HG02884 (cell line): ENCODE measurements around the gene CCDC7.
"Not testable (repeated sequence)": the region's sequence is repeated elsewhere in the genome, so short reads cannot be mapped to it uniquely, and the experiment has no call there.

Source experiments
- ATAC-seq: cut with Tn5 transposase; IDR thresholded peaks from one replicate; pipeline ENCODE4 v1.9.1; 2021; ENCODE audit warnings: mild to moderate bottlenecking, moderate library complexity; ENCODE audit not compliant: unreplicated experiment

Gene CCDC7

DNA sequence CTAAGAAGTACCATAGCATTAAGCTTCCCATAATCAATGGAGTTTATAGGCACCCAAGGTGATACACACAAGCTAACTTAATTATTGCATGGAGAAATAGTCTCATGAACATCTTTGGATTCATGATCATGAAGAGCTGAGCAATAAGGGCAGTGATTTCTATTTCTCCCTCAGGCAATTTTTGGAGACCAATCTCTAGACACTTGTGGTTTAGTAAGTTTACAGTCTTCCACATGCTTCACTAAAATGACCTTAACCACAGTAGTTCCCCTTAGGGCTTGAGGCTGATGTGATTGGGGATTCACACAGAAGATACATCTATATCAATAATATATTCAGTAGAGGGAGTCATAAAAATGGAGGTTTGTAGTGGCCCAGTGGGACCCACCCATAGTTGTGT lies 241.2 kb downstream of the CCDC7 start:
- ATAC-seq = no peak

DNA sequence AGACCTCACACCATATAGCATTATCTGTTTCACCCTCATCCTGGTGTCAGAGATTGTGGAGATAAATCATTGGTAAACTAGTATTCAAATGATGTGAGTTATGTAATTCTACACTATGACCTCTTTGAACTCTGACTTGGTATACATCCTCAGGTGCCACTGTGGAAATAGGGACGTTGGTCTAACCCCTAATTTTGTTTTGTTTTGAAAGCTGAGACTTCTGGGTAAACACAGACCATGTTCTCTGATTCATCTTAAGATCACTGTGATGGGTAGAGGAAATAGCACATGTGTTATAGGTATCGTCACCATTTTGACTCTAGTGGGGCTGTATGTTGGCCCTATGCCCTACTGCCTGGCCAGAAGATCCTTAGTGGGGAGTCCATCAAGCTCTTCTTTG lies 241.6 kb downstream of the CCDC7 start:
- no peak for ATAC-seq

DNA sequence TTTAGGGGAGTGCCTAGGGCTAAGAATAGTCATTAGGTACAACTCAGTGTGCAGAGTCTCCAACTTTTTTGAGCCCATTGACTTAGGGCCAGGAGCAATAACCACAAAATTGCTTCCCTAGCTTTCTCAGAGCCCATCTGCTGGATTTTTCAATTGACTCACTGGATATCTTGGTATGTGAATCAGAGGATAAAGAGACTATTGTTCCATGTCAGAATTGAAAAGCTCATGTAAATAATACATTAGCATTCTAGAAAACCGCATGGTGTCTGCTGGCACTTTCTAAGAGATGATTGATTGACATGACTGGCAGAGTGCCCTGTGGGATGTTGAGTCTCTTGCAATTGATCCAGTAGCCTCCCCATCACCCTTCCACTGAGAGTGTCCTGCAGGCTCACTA lies 246.2 kb downstream of the CCDC7 start:
- no peak for ATAC-seq

DNA sequence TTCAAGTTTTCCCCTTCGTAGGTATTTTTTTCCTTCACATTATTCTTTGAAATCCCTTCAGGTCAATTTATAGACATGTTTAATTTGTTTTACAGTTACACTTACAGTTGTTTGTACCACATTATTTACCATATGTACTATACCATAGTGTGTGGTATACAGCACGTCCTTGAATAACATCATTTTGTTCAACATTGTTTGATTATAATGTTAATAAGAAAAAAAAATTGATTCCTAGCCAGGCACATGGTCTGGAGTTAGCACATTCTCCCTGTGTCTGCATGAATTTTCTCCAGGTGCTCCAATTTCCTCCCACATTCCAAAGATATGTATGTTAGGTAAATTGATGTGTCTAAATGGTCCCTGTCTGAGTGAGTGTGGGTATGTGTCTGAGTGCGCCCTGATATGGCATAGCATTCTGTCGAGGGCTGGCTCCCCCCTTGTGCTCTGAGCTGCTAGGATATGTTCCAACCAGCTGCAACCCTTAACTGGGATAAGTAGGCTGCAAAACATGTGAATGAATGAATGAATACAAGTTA lies 247.6 kb downstream of the CCDC7 start:
- ATAC-seq = no peak

GRCh38 chr10:32699683-32700082 lies 253.7 kb downstream of the CCDC7 start:
- not testable (repeated sequence) for ATAC-seq

- ATAC-seq = no peak
Observed at GRCh38 chr10:32713560-32713959, 267.6 kb downstream of the CCDC7 start.

GRCh38 chr10:32731527-32731926 lies 285.6 kb downstream of the CCDC7 start:
- ATAC-seq = no peak

DNA sequence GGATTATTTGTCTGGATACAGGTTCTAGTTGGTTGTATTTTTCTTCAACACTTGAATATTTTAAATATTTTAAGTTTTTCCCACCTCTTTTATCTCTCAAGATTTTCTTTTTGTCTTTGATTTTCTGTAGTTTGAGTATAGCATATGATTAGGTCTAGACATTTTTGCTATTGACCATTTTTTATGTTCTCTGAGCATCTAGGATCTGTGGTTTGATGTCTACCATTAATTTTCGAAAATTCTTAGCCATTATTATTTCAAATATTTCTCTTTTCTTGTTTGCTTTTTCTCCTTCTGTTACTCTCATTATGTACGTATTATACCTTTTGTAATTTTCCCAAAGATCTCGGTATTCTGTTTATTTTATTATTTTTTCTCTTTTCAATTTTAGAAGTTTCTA lies 293.0 kb downstream of the CCDC7 start:
- no peak for ATAC-seq

DNA sequence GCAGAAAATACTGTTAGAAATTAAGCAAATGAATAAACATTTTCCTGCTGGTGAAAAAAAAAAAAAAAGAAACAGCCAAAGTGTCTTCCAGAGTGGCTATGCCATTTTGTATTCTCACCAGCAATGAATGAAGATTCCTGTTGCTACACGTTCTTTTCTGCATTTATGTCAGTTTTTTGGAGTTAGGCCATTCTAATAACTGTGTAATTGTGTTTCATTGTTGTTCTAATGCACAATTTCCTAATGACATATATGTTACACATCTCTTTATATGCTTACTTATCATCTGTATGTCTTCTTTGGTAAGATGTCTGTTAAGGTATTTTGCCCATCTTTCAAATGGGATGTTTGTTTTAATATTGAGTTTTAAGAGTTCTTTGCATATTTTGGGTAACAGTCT lies 298.4 kb downstream of the CCDC7 start:
- no peak for ATAC-seq

DNA sequence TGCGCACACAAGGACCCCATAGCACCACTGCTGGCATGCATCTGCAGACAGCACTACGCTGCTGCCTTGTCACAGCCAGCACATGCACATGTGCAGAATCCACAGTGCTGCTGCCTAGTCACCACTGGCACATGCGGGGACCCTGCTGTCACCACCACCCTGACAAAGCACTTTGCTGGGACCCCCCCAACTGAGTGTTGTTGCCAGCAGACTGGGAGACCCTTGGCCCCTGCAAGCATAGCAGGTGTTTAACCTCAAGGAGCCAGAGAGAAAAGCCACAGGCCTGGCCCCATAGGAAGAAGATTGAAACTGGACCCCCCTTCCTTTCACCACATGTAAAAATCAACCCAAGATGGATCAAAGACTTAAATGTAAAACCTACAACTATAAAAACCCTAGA lies 300.9 kb downstream of the CCDC7 start:
- ATAC-seq = no peak

DNA sequence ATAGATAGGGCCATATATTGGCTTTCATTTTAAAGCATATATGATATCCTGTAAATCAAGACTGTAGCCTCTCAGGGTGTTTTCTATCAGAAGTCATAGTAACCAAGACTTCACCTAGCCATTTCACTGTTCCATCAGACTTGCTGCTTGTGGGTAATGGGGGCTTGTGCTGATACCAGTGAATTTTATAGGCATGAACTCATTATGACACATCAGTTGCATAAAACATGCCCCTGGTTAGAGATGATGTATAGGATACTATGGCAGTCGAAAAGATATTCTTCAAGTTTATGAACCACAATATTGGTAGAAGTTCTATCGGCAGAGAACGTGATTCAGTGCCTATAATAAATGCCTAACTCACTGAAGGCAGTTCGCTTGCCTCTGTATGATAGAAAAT lies 305.6 kb downstream of the CCDC7 start:
- no peak for ATAC-seq

DNA sequence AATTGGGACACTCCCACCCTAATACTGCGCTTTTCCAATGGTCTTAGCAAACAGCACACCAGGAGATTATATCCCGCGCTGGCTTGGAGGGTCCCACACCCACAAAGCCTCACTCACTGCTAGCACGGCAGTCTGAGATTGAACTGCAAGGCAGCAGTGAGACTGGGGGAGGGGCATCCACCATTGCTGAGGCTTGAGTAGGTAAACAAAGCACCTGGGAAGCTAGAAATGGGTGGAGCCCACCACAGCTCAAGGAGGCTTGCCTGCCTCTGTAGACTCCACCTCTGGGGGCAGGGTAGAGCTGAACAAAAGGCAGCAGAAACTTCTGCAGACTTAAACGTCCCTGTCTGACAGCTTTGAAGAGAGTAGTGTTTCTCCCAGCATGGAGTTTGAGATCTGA lies 309.0 kb downstream of the CCDC7 start:
- not testable (repeated sequence) for ATAC-seq

- no peak for ATAC-seq
Observed at GRCh38 chr10:32771217-32771616, 325.3 kb downstream of the CCDC7 start.

DNA sequence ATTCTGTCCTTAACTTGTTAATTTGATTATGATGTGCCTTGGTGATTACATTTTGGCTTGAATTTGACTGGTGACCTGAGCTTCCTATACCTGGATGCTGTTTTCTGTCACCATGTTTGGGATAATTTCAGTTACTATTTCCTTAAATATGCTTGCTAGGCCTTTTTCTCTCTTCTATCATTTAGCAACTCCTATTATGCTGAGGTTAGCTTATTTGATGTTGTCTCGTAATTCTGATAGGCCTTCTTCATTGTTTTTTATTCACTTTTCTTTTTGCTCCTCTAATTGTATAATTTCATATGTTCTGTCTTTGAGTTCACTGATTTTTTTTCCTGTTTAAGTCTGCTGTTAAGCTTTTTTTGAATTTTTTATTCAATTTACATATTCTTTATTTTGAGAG lies 327.2 kb downstream of the CCDC7 start:
- no peak for ATAC-seq

GRCh38 chr10:32786968-32787367 lies 341.0 kb downstream of the CCDC7 start:
- no peak for ATAC-seq

DNA sequence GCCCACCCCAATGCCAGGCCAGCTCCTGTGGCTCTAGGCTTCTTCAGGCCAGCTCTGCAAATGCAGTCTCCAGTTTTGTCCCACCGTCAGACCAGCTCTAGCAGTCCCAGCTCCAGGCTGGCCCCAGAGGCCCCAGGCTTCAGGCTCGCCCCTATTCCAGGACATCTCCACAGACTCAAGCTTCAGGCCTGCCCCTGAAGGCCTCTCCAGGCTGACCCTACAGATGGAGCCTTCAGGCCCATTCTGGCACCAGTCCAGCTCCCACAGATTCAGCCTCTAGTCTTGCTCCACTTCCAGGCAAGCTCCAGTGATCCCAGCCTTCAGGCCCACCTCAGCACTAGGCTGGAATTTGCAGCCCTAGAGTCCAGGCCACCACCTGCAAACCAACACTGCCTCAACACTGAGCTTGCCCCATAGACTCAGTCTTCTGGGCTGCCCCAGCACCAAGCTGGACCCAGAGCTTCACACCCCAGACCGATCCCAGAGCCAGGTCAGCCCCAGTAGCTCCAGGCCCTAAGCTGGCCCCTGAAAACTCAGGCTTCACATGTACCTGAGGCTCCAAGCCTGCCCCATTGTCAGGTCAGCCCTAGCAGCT lies 341.8 kb downstream of the CCDC7 start:
- no peak for ATAC-seq

DNA sequence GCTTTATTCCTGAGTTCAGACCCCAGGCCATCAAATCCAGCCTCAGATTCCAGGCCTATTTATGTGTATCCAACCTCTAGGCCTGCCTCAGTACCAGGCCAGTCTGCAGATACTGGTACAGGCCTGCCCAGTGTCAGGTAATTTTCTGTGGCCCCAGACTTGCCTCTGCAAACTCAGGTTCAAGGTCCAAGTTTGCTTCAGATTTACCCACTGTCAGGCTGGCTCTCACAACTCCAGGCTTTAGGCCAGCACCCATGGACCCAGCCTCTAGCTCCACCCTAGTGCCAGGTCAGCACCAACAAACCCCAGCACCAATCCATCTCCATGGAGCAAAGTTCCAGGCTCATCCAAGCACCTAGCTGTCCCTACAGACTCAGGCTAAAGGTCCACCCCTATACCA lies 342.4 kb downstream of the CCDC7 start:
- no peak for ATAC-seq

GRCh38 chr10:32790483-32790882 lies 344.5 kb downstream of the CCDC7 start:
- ATAC-seq = no peak

- no peak for ATAC-seq
Observed at GRCh38 chr10:32793033-32793432, 347.1 kb downstream of the CCDC7 start.

DNA sequence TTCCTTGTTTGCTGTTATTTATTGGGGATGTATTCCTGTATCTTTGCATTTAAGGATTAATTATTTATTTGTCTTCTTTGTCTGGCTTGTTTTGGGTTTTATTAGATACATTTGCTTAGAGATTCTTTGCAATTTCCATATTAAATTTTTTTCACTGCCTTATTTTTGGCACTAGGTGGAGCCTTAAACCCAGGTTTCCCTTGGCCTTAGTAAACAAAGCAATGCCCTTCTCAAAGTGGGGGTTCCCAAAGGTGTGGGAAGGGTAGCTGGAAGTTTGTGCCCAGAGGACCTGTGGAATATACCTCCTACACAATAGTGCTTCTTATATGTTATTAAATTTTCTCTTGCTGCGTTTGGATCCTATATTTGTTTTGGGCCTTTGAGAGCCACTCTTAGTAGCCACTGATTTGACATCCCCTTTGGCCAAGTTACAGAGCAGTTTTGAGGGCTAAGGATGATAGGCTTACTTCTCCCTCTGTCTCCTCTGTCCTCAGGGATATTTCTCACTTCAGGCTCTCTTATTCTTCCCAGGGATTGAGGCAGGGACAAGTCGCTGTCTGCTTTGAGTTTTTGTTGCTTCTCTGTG lies 349.8 kb downstream of the CCDC7 start:
- no peak for ATAC-seq

- not testable (repeated sequence) for ATAC-seq
Observed at GRCh38 chr10:32797393-32797792, 351.5 kb downstream of the CCDC7 start.

GRCh38 chr10:32846974-32847373 lies 401.0 kb downstream of the CCDC7 start:
- no peak for ATAC-seq

DNA sequence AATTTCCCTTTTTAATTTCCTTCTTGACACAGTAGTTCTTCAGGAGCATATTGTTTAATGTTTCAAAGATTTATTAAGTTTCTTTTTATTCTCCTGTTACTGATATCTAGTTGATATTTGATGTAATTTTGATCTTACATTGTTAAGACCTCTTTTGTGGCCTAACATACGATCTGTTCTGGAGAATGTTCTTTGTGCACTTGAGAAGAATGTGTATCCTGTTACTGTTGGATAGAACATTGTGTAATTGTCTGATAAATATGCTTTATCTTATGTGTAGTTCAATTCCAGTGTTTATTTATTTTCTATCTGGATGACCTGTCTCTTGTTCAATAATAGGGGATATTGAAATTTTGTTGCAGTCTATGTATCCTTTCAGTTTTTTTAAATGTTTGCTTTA lies 405.4 kb downstream of the CCDC7 start:
- no peak for ATAC-seq
